Measurements from ENCODE around the gene OR4D5.

Gene OR4D5

DNA sequence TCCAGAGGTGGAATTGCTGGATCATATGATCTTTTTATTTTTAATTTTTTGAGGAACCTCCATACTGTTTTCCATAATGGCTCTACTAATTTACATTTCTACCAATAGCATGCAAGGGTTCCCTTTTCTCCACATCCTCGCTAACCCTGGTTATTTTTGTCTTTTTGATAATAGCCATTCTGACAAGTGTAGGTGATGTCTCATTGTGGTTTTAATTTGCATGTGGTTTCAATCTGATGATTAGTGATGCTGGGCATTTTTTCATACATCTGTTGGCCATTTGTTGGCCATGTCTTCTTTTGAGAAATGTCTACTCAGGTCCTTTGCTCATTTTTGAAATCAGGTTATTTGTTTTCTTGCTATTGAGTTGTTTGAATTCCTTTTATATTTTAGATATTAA is 15.4 kb upstream of the OR4D5 start:
- TF ChIP-seq, protein P1, sequence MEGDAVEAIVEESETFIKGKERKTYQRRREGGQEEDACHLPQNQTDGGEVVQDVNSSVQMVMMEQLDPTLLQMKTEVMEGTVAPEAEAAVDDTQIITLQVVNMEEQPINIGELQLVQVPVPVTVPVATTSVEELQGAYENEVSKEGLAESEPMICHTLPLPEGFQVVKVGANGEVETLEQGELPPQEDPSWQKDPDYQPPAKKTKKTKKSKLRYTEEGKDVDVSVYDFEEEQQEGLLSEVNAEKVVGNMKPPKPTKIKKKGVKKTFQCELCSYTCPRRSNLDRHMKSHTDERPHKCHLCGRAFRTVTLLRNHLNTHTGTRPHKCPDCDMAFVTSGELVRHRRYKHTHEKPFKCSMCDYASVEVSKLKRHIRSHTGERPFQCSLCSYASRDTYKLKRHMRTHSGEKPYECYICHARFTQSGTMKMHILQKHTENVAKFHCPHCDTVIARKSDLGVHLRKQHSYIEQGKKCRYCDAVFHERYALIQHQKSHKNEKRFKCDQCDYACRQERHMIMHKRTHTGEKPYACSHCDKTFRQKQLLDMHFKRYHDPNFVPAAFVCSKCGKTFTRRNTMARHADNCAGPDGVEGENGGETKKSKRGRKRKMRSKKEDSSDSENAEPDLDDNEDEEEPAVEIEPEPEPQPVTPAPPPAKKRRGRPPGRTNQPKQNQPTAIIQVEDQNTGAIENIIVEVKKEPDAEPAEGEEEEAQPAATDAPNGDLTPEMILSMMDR (IDR thresholded peaks at IDR 0.05): no peak

GRCh38 chr11:123942413-123942812 is 3.0 kb downstream of the OR4D5 start:
- TF ChIP-seq, protein P1 (IDR thresholded peaks at IDR 0.05): no peak

- TF ChIP-seq, protein P1 (IDR thresholded peaks at IDR 0.05): no peak
These were observed 4.3 kb downstream of the OR4D5 start, which contains the start of gene OR6T1 for GRCh38 chr11:123943738-123944137. Gene OR6T1 (minus strand): TSS chr11:123943838. CDS start chr11:123943838, 0 bp downstream.

DNA sequence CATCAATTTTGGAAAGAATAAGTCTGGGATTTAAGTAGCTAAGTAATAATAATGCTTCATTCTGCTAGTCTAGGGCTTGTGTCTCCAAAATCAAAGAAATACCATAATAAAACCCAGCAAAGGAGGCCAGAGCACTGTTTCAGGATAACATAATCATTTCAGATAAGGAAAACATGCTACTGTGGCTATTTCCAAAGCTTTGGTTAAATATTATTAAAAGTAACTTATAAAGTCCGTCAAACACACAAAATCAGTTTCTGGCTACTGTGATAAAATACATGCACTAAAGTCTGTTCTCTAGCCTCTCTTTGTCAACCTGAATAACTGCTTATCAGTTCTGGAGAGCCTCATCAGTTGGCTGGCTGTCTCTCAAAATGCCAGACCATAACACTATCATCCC is 5.7 kb downstream of the OR4D5 start:
- TF ChIP-seq, protein P1 (IDR thresholded peaks at IDR 0.05): no peak

GRCh38 chr11:123956752-123957151 is 17.3 kb downstream of the OR4D5 start:
- TF ChIP-seq, protein P1 (IDR thresholded peaks at IDR 0.05): no peak

DNA sequence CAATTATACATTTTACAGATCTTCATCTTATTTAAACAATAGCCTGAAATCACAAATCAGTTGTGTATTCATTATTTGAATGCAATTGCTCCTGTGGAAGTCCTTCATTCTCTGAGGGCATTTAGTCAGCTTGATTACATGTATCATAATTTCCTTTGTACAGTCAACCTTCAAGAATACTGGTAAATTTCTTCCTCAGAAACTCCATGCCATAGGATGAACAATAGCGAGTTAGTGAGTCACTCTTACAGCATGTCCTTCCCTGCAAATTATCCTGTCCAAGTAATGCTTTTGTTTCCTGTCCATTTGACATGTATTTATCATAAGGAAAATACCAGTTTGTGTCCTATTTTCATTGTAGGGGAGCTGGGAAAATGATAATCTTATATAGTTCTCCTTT is 34.4 kb downstream of the OR4D5 start:
- TF ChIP-seq, protein P1 (IDR thresholded peaks at IDR 0.05): no peak

- TF ChIP-seq, protein P1 (IDR thresholded peaks at IDR 0.05): no peak
These were observed 37.5 kb downstream of the OR4D5 start for GRCh38 chr11:123976770-123977560.
